SU-DHL-6 (cell line): ENCODE data around the gene PPP2R2D.

ENCODE experiments used
- H2AFZ ChIP-seq: fragments of 200-600 bp; sonication (generic); 2 replicates; pipeline ENCODE4 v1.6.1; 2014; ENCODE audit warnings: low read depth, mild to moderate bottlenecking, moderate library complexity, mixed read lengths, antibody characterized with exemption, low read length; ENCODE audit not compliant: severe bottlenecking
- H3F3A ChIP-seq: fragments of 200-600 bp; shearing (Covaris generic); 2 replicates; pipeline ENCODE4 v1.6.0; 2016; ENCODE audit warnings: antibody characterized with exemption, mild to moderate bottlenecking; ENCODE audit not compliant: insufficient read depth
- H3K27ac ChIP-seq: fragments of 200-600 bp; sonication (generic); 2 replicates; pipeline ENCODE4 v1.5.1; 2016; ENCODE audit warnings: low read depth, mild to moderate bottlenecking, low read length, moderate library complexity, mixed read lengths
- H3K27me3 ChIP-seq: fragments of 200-600 bp; sonication (generic), shearing (Covaris generic); 2 replicates; pipeline ENCODE4 v1.6.0; 2014; ENCODE audit warnings: mild to moderate bottlenecking, low read length
- H3K36me3 ChIP-seq: fragments of 200-600 bp; sonication (generic); 2 replicates; pipeline ENCODE4 v1.6.1; 2014; ENCODE audit warnings: mild to moderate bottlenecking, low read length, mixed read lengths
- H3K4me2 ChIP-seq: fragments of 300-600, 200-600 bp; shearing (Covaris generic), sonication (generic); 2 replicates; pipeline ENCODE4 v1.6.0; 2014; ENCODE audit warnings: low read length, low read depth, mild to moderate bottlenecking; ENCODE audit not compliant: poor library complexity, severe bottlenecking
- H3K4me3 ChIP-seq: fragments of 200-600 bp; sonication (generic); 2 replicates; pipeline ENCODE4 v1.5.1; 2014; ENCODE audit warnings: antibody characterized with exemption, low read length, mild to moderate bottlenecking, mixed read lengths; ENCODE audit not compliant: insufficient read depth, poor library complexity, severe bottlenecking
- H3K79me2 ChIP-seq: fragments of 200-600 bp; sonication (generic); 2 replicates; pipeline ENCODE4 v1.6.1; 2014; ENCODE audit warnings: mild to moderate bottlenecking, low read length, moderate library complexity; ENCODE audit not compliant: insufficient read depth
- H3K9ac ChIP-seq: fragments of 200-600 bp; sonication (generic); 2 replicates; pipeline ENCODE4 v1.7.0; 2014; ENCODE audit warnings: mild to moderate bottlenecking, low read length
- H3K9me2 ChIP-seq: fragments of 200-600 bp; sonication (generic); replicated peaks from 2 replicates; pipeline ENCODE4 v1.6.1; 2014; ENCODE audit warnings: low read length; ENCODE audit not compliant: insufficient read depth
- H3K9me3 ChIP-seq: fragments of 200-600 bp; sonication (generic); 2 replicates; pipeline ENCODE4 v1.6.1; 2014; ENCODE audit warnings: low read length, mixed read lengths; ENCODE audit not compliant: insufficient read depth
- H4K20me1 ChIP-seq: fragments of 200-600 bp; sonication (generic); 2 replicates; pipeline ENCODE4 v1.6.1; 2014; ENCODE audit warnings: low read depth, mild to moderate bottlenecking, antibody characterized with exemption, low read length, moderate library complexity, mixed read lengths
- CTCF ChIP-seq: fragments of 200-600 bp; sonication (generic); IDR thresholded peaks from one replicate; pipeline ENCODE4 v1.5.1; 2017; ENCODE audit warnings: antibody characterized with exemption, mild to moderate bottlenecking, low read length, moderate library complexity; ENCODE audit not compliant: insufficient read depth, poor library complexity, severe bottlenecking
- EZH2phosphoT487 ChIP-seq: fragments of 200-600 bp; sonication (generic), shearing (Covaris generic); conservative IDR thresholded peaks from 2 replicates; pipeline ENCODE4 v1.6.1; 2018; ENCODE audit warnings: mild to moderate bottlenecking, antibody characterized with exemption, low read length, moderate library complexity, mixed read lengths

Gene PPP2R2D

GRCh38 chr10:131886237-131886636 lies 14.6 kb upstream of the PPP2R2D start:
- Histone ChIP-seq H2AFZ (no peak overlapping the region), H3K36me3 (no peaks in the 10 kb centered on the region), H3K79me2 (no peaks in the 10 kb centered on the region), H3K4me2 (no peak overlapping the region), H3K9me3 (no peaks in the 10 kb centered on the region), H4K20me1 (no peaks in the 10 kb centered on the region), H3K9me2 (no peaks in the 10 kb centered on the region), H3K4me3 (no peak overlapping the region), H3F3A (no peaks in the 10 kb centered on the region), H3K27ac (no peak overlapping the region), H3K9ac (no peak overlapping the region), H3K27me3 (no peaks in the 10 kb centered on the region)
- TF ChIP-seq CTCF (no peak), EZH2phosphoT487 (no peak)

- no peaks in the 10 kb centered on the region for H3F3A ChIP-seq
- no peak overlapping the region for H3K4me3 ChIP-seq
- no peak overlapping the region for H3K27ac ChIP-seq
- H4K20me1 ChIP-seq = no peaks in the 10 kb centered on the region
- no peaks in the 10 kb centered on the region for H3K9me2 ChIP-seq
- no peak overlapping the region for H2AFZ ChIP-seq
- TF ChIP-seq EZH2phosphoT487 (no peak), CTCF (no peak)
- no peaks in the 10 kb centered on the region for H3K79me2 ChIP-seq
- no peaks in the 10 kb centered on the region for H3K9me3 ChIP-seq
- no peaks in the 10 kb centered on the region for H3K27me3 ChIP-seq
- H3K4me2 ChIP-seq = no peak overlapping the region
- H3K36me3 ChIP-seq = no peaks in the 10 kb centered on the region
- no peak overlapping the region for H3K9ac ChIP-seq
Observed at GRCh38 chr10:131888186-131888604, 12.6 kb upstream of the PPP2R2D start.

- no peak overlapping the region for H2AFZ ChIP-seq
- H3K4me2 ChIP-seq = no peak overlapping the region
- no peaks in the 10 kb centered on the region for H4K20me1 ChIP-seq
- no peak overlapping the region for H3K9ac ChIP-seq
- no peaks in the 10 kb centered on the region for H3K27me3 ChIP-seq
- no peaks in the 10 kb centered on the region for H3K9me3 ChIP-seq
- no peak for TF ChIP-seq CTCF
- TF ChIP-seq EZH2phosphoT487 = no peak
- H3K27ac ChIP-seq = no peak overlapping the region
- H3K79me2 ChIP-seq = no peaks in the 10 kb centered on the region
- H3K9me2 ChIP-seq = no peaks in the 10 kb centered on the region
- H3K36me3 ChIP-seq = no peaks in the 10 kb centered on the region
- H3F3A ChIP-seq = no peaks in the 10 kb centered on the region
- H3K4me3 ChIP-seq = no peak overlapping the region
Observed at GRCh38 chr10:131889755-131890154, 11.1 kb upstream of the PPP2R2D start.
